ENCODE measurements around the gene HRCT1.

The HRCT1 gene

GRCh38 chr9:35939679-35940250 lies 33.8 kb downstream of the HRCT1 start:
- no peaks in the 10 kb centered on the region for H3K27me3 ChIP-seq (ENCODE audit: insufficient read depth, low read length, poor library complexity, severe bottlenecking)
- H3K9ac ChIP-seq (ENCODE audit: low read depth, low read length, poor library complexity, severe bottlenecking) = peak overlapping the region; percentile 50
- H3K9me2 ChIP-seq (replicated peaks; ENCODE audit: low read depth, low read length) = no peaks in the 10 kb centered on the region
- H4K20me1 ChIP-seq (ENCODE audit: insufficient read depth, low read length, poor library complexity, severe bottlenecking) = no peaks in the 10 kb centered on the region
- no peaks in the 10 kb centered on the region for H3K36me3 ChIP-seq (ENCODE audit: insufficient read depth, low read length)
- TF ChIP-seq CTCF (conservative IDR thresholded peaks at IDR 0.05; ENCODE audit: low read length) (no peak), EZH2phosphoT487 (IDR thresholded peaks at IDR 0.05; ENCODE audit: borderline replicate concordance) (no peak)
- no peak overlapping the region for H2AFZ ChIP-seq (ENCODE audit: low read length)
- H3K79me2 ChIP-seq (ENCODE audit: insufficient read depth, low read length) = no peaks in the 10 kb centered on the region
- H3K9me3 ChIP-seq (ENCODE audit: insufficient read depth, low read depth, low read length) = no peaks in the 10 kb centered on the region
- H3K4me1 ChIP-seq (ENCODE audit: insufficient read depth, low read length, poor library complexity, severe bottlenecking) = peaks cover 66% of the 10 kb centered on the region
- peak overlapping the region; percentile 46 for H3K4me3 ChIP-seq (ENCODE audit: low read length, poor library complexity, severe bottlenecking)
- H3F3A ChIP-seq (ENCODE audit: low read depth) = 0 out of 2 replicates have a peak, but pooled peaks cover 3% of the 10 kb centered on the region
- H3K4me2 ChIP-seq (ENCODE audit: low read depth, low read length, poor library complexity, severe bottlenecking) = peak overlapping the region; percentile 74

DNA sequence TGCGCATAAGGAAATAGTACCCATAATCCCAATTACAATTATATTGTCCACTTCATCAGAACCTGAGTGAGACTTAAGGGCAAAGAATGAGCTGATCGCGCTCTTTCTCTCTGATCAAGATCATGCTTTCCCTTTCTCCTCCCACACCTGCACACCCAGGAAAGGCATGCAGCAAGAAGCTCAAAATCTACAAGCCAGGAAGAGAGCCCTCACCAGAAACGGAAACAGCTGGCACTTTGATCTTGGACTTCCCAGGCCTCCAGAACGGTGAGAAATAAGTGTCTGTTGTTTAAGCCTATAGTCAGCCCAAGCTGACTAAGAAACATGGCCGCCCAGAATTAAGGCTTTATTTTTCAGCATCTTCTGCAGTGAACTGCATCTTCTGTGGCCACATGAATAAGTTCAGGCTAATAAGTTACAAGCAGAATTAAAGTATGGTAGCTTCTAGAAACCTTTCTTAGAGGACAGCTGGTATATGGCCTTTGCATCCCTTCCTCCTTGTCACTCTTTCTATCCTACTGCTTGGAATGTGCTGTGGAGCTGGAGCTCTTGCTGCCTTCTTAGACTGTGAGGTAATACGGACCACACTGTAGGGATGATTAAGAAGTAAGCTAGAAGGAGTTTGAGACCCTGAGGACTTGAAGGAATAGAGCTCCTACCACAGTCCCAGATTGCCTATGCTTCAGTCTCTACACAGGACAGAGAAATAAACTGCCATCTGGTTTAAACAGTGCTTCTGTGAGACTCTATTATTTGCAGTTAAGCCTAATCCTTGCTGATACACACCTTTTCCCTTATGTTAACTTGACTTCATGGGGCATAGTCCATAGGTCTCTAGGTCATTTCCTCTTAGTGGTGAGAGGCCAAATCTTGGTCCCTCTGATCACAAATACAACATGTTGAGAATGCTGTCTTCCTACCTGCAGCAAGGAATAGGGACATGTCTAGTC lies 34.7 kb downstream of the HRCT1 start:
- Histone ChIP-seq H3K36me3 (ENCODE audit: insufficient read depth, low read length) (no peaks in the 10 kb centered on the region), H4K20me1 (ENCODE audit: insufficient read depth, low read length, poor library complexity, severe bottlenecking) (no peaks in the 10 kb centered on the region), H2AFZ (ENCODE audit: low read length) (peak overlapping the region; percentile 77), H3K27me3 (ENCODE audit: insufficient read depth, low read length, poor library complexity, severe bottlenecking) (no peaks in the 10 kb centered on the region), H3F3A (ENCODE audit: low read depth) (0 out of 2 replicates have a peak, but pooled peaks cover 3% of the 10 kb centered on the region), H3K79me2 (ENCODE audit: insufficient read depth, low read length) (no peaks in the 10 kb centered on the region), H3K9me3 (ENCODE audit: insufficient read depth, low read depth, low read length) (no peaks in the 10 kb centered on the region), H3K9ac (ENCODE audit: low read depth, low read length, poor library complexity, severe bottlenecking) (peak overlapping the region; percentile 59), H3K4me1 (ENCODE audit: insufficient read depth, low read length, poor library complexity, severe bottlenecking) (peaks cover 76% of the 10 kb centered on the region), H3K4me2 (ENCODE audit: low read depth, low read length, poor library complexity, severe bottlenecking) (peak overlapping the region; percentile 74), H3K4me3 (ENCODE audit: low read length, poor library complexity, severe bottlenecking) (peak overlapping the region; percentile 54), H3K9me2 (replicated peaks; ENCODE audit: low read depth, low read length) (no peaks in the 10 kb centered on the region)
- no peak for TF ChIP-seq EZH2phosphoT487 (IDR thresholded peaks at IDR 0.05; ENCODE audit: borderline replicate concordance)
- no peak for TF ChIP-seq CTCF (conservative IDR thresholded peaks at IDR 0.05; ENCODE audit: low read length)

DNA sequence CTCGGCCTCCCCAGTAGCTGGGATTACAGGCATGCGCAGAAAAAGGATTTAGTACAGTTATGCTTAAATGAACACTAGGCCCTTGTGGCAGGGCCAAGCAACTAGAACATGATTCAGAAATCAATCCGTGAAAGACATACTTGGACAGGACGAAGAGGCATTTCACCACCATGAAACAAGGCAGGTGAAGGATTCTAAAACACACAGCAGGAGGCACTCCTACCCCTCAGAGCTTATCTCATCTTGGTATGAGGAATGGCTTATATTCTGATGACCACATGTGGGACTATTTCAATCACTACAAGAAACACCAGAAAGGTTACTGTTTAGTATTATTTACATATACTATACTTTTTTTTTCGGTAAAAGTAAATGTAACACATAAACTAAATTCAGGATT lies 36.3 kb downstream of the HRCT1 start:
- Histone ChIP-seq H3K9ac (ENCODE audit: low read depth, low read length, poor library complexity, severe bottlenecking) (no peak overlapping the region), H3F3A (ENCODE audit: low read depth) (0 out of 2 replicates have a peak, but pooled peaks cover 3% of the 10 kb centered on the region), H3K9me3 (ENCODE audit: insufficient read depth, low read depth, low read length) (no peaks in the 10 kb centered on the region), H3K27me3 (ENCODE audit: insufficient read depth, low read length, poor library complexity, severe bottlenecking) (no peaks in the 10 kb centered on the region), H3K79me2 (ENCODE audit: insufficient read depth, low read length) (no peaks in the 10 kb centered on the region), H3K4me3 (ENCODE audit: low read length, poor library complexity, severe bottlenecking) (no peak overlapping the region), H3K4me2 (ENCODE audit: low read depth, low read length, poor library complexity, severe bottlenecking) (no peak overlapping the region), H2AFZ (ENCODE audit: low read length) (no peak overlapping the region), H4K20me1 (ENCODE audit: insufficient read depth, low read length, poor library complexity, severe bottlenecking) (no peaks in the 10 kb centered on the region), H3K9me2 (replicated peaks; ENCODE audit: low read depth, low read length) (no peaks in the 10 kb centered on the region), H3K4me1 (ENCODE audit: insufficient read depth, low read length, poor library complexity, severe bottlenecking) (peaks cover 76% of the 10 kb centered on the region), H3K36me3 (ENCODE audit: insufficient read depth, low read length) (no peaks in the 10 kb centered on the region)
- no peak for TF ChIP-seq CTCF (conservative IDR thresholded peaks at IDR 0.05; ENCODE audit: low read length)
- TF ChIP-seq EZH2phosphoT487 (IDR thresholded peaks at IDR 0.05; ENCODE audit: borderline replicate concordance) = no peak
